Activated CD4-positive, alpha-beta memory T cell treated with anti-CD3 and anti-CD28 coated beads, Interleukin-2, amount 10 ng/mL, durations not matched to agents 7 days and 5 days (primary cell): Measurements from ENCODE around the gene PSORS1C2. TPM values are rescaled to one million over a fixed set of nuclear protein-coding genes. Genes with fewer than 3 reads are reported as not detected.

Experiments
- CTCF ChIA-PET: fragments of 350-600 bp; sonication (Branson Sonifier 250); formaldehyde crosslinking; loops from one replicate; lab custom pipeline; 2021; ENCODE audit warnings: antibody characterized with exemption, inconsistent platforms; lab: Charles Lee
- POLR2A ChIA-PET: fragments of 350-600 bp; sonication (Branson Sonifier 250); formaldehyde crosslinking; loops from one replicate; lab custom pipeline; 2021; ENCODE audit warnings: antibody characterized with exemption; lab: Charles Lee
- DNase-seq: peaks from one replicate; pipeline ENCODE4 v3.0.0-alpha.2; 2020
- H3K27ac Mint-ChIP-seq: one replicate; pipeline ENCODE4 v1.8.0; 2021; ENCODE audit warnings: mild to moderate bottlenecking, mixed read lengths
- H3K27me3 Mint-ChIP-seq: one replicate; pipeline ENCODE4 v1.8.0; 2021; ENCODE audit warnings: mixed read lengths
- H3K36me3 Mint-ChIP-seq: one replicate; pipeline ENCODE4 v1.8.0; 2021; ENCODE audit warnings: low read depth, mixed read lengths
- H3K4me1 Mint-ChIP-seq: one replicate; pipeline ENCODE4 v1.8.0; 2021; ENCODE audit warnings: mixed read lengths
- H3K4me3 Mint-ChIP-seq: one replicate; pipeline ENCODE4 v1.8.0; 2021; ENCODE audit warnings: mild to moderate bottlenecking, mixed read lengths
- H3K9me3 Mint-ChIP-seq: one replicate; pipeline ENCODE4 v1.8.0; 2021; ENCODE audit warnings: mixed read lengths
- total RNA-seq, 2 experiments: library from RNA; stranded (reverse); gene quantifications; one replicate each; pipeline ENCODE4 v1.2.3, GENCODE V29; 2021

Gene PSORS1C2
- total RNA-seq, 2 experiments from 2014 or later, result not detected

GRCh38 chr6:31128093-31128676 is 10.7 kb downstream of the PSORS1C2 start:
- no peak overlapping the region for H3K27ac Mint-ChIP-seq
- DNase-seq, result peak; percentile 78
- peaks cover 22% of the 10 kb centered on the region for H3K27me3 Mint-ChIP-seq
- no peaks in the 10 kb centered on the region for H3K36me3 Mint-ChIP-seq
- H3K4me1 Mint-ChIP-seq, result no peaks in the 10 kb centered on the region
- no peaks in the 10 kb centered on the region for H3K9me3 Mint-ChIP-seq
- CTCF ChIA-PET, result interaction anchor here (0.6 to 5.5 kb wide), 10 partner anchors 9 to 238 kb away, joined by 3 to 30 read pairs (median 4); partner anchors contain the start of gene PSORS1C1
- POLR2A ChIA-PET, result interaction anchor here (0.6 kb wide), 1 partner anchor 17 kb away, joined by 3 read pairs; no protein-coding TSS in a partner anchor
- H3K4me3 Mint-ChIP-seq, result no peak overlapping the region

GRCh38 chr6:31126396-31127175 is 12.3 kb downstream of the PSORS1C2 start:
- no peaks in the 10 kb centered on the region for H3K9me3 Mint-ChIP-seq
- no peak overlapping the region for H3K4me3 Mint-ChIP-seq
- H3K27ac Mint-ChIP-seq, result no peak overlapping the region
- CTCF ChIA-PET, result interaction anchor here (0.7 to 5.5 kb wide), 5 partner anchors 9 to 266 kb away, joined by 3 to 30 read pairs (median 3); partner anchors contain the start of gene PSORS1C1
- H3K4me1 Mint-ChIP-seq, result no peaks in the 10 kb centered on the region
- no peak for DNase-seq
- H3K27me3 Mint-ChIP-seq, result peaks cover 22% of the 10 kb centered on the region
- H3K36me3 Mint-ChIP-seq, result no peaks in the 10 kb centered on the region
- POLR2A ChIA-PET, result no interaction called here

GRCh38 chr6:31125586-31126363 is 13.1 kb downstream of the PSORS1C2 start:
- ChIA-PET POLR2A (no interaction called here), CTCF (interaction anchor here (0.7 kb wide), 1 partner anchor 10 kb away, joined by 3 read pairs; no protein-coding TSS in a partner anchor)
- H3K27me3 Mint-ChIP-seq, result peaks cover 22% of the 10 kb centered on the region
- H3K9me3 Mint-ChIP-seq, result no peaks in the 10 kb centered on the region
- no peak overlapping the region for H3K27ac Mint-ChIP-seq
- no peak for DNase-seq
- no peaks in the 10 kb centered on the region for H3K4me1 Mint-ChIP-seq
- H3K36me3 Mint-ChIP-seq, result no peaks in the 10 kb centered on the region
- no peak overlapping the region for H3K4me3 Mint-ChIP-seq

GRCh38 chr6:31125162-31125561 is 13.7 kb downstream of the PSORS1C2 start:
- no peaks in the 10 kb centered on the region for H3K9me3 Mint-ChIP-seq
- DNase-seq, result no peak
- no peaks in the 10 kb centered on the region for H3K36me3 Mint-ChIP-seq
- ChIA-PET POLR2A (no interaction called here), CTCF (no interaction called here)
- H3K27me3 Mint-ChIP-seq, result peaks cover 21% of the 10 kb centered on the region
- H3K4me3 Mint-ChIP-seq, result no peak overlapping the region
- no peaks in the 10 kb centered on the region for H3K4me1 Mint-ChIP-seq
- H3K27ac Mint-ChIP-seq, result no peak overlapping the region

GRCh38 chr6:31122791-31123706 is 15.8 kb downstream of the PSORS1C2 start:
- CTCF ChIA-PET, result no interaction called here

GRCh38 chr6:31121131-31121790 is 17.6 kb downstream of the PSORS1C2 start:
- no peaks in the 10 kb centered on the region for H3K36me3 Mint-ChIP-seq
- peaks cover 15% of the 10 kb centered on the region for H3K27me3 Mint-ChIP-seq
- no peaks in the 10 kb centered on the region for H3K9me3 Mint-ChIP-seq
- no peaks in the 10 kb centered on the region for H3K4me1 Mint-ChIP-seq
- H3K4me3 Mint-ChIP-seq, result no peak overlapping the region
- CTCF ChIA-PET, result interaction anchor here (1.0 kb wide), 1 partner anchor 34 kb away, joined by 3 read pairs; no protein-coding TSS in a partner anchor
- POLR2A ChIA-PET, result no interaction called here
- no peak overlapping the region for H3K27ac Mint-ChIP-seq
- DNase-seq, result no peak

More at GRCh38 chr6:31122791-31123706, 15.8 kb downstream of the PSORS1C2 start:
- no peaks in the 10 kb centered on the region for H3K36me3 Mint-ChIP-seq
- no peak overlapping the region for H3K4me3 Mint-ChIP-seq
- H3K4me1 Mint-ChIP-seq, result no peaks in the 10 kb centered on the region
- peaks cover 15% of the 10 kb centered on the region for H3K27me3 Mint-ChIP-seq
- H3K27ac Mint-ChIP-seq, result no peak overlapping the region
- POLR2A ChIA-PET, result no interaction called here
- no peaks in the 10 kb centered on the region for H3K9me3 Mint-ChIP-seq
- no peak for DNase-seq

- CTCF ChIA-PET, result no interaction called here
- no peak for DNase-seq
- Mint-ChIP-seq H3K9me3 (no peaks in the 10 kb centered on the region), H3K27me3 (peaks cover 21% of the 10 kb centered on the region), H3K36me3 (no peaks in the 10 kb centered on the region), H3K4me1 (no peaks in the 10 kb centered on the region), H3K4me3 (no peak within 1 kb of the TSS), H3K27ac (no peak within 1 kb of the TSS)
- POLR2A ChIA-PET, result no interaction called here
Measured at GRCh38 chr6:31120151-31120915, 18.5 kb downstream of the PSORS1C2 start, which contains the start of gene CDSN. TSS of gene CDSN (minus strand) at chr6:31120446. CDS start at chr6:31120419, 27 bp downstream.

- Mint-ChIP-seq H3K36me3 (no peaks in the 10 kb centered on the region), H3K27ac (no peak overlapping the region), H3K9me3 (no peaks in the 10 kb centered on the region), H3K4me1 (no peaks in the 10 kb centered on the region), H3K27me3 (peaks cover 19% of the 10 kb centered on the region), H3K4me3 (no peak overlapping the region)
- POLR2A ChIA-PET, result no interaction called here
- CTCF ChIA-PET, result interaction anchor here (0.7 to 5.0 kb wide), 3 partner anchors 11 to 58 kb away, joined by 3 to 30 read pairs (median 3); no protein-coding TSS in a partner anchor
- no peak for DNase-seq
Measured at GRCh38 chr6:31118178-31118577, 20.7 kb downstream of the PSORS1C2 start.

- H3K27me3 Mint-ChIP-seq, result peaks cover 23% of the 10 kb centered on the region
- no peak for DNase-seq
- H3K4me1 Mint-ChIP-seq, result no peaks in the 10 kb centered on the region
- H3K27ac Mint-ChIP-seq, result no peak overlapping the region
- POLR2A ChIA-PET, result no interaction called here
- CTCF ChIA-PET, result interaction anchor here (1.1 to 5.0 kb wide), 3 partner anchors 9 to 29 kb away, joined by 3 to 30 read pairs (median 4); no protein-coding TSS in a partner anchor
- no peaks in the 10 kb centered on the region for H3K9me3 Mint-ChIP-seq
- H3K36me3 Mint-ChIP-seq, result no peaks in the 10 kb centered on the region
- H3K4me3 Mint-ChIP-seq, result no peak overlapping the region
Measured at GRCh38 chr6:31116661-31117385, 22.0 kb downstream of the PSORS1C2 start.

- Mint-ChIP-seq H3K9me3 (no peaks in the 10 kb centered on the region), H3K27ac (no peak overlapping the region), H3K27me3 (peaks cover 24% of the 10 kb centered on the region), H3K36me3 (no peaks in the 10 kb centered on the region), H3K4me1 (no peaks in the 10 kb centered on the region), H3K4me3 (no peak overlapping the region)
- ChIA-PET POLR2A (no interaction called here), CTCF (interaction anchor here (0.9 to 5.0 kb wide), 4 partner anchors 10 to 29 kb away, joined by 3 to 30 read pairs (median 4); no protein-coding TSS in a partner anchor)
- DNase-seq, result no peak
Measured at GRCh38 chr6:31115941-31116560, 22.8 kb downstream of the PSORS1C2 start.
